Stimulated activated CD4-positive, alpha-beta T cell treated with anti-CD3 and anti-CD28 coated beads, Interleukin-4, amount 100 ng/mL, for 4 hours (primary cell): Measurements from ENCODE around the gene FAF2.
"Not testable (repeated sequence)": the region's sequence is repeated elsewhere in the genome, so short reads cannot be mapped to it uniquely, and the experiment has no call there.

Experiments
- DNase-seq, 2 experiments: peaks; one replicate each; pipeline ENCODE4 v3.0.0-alpha.2; 2020

FAF2 gene

DNA sequence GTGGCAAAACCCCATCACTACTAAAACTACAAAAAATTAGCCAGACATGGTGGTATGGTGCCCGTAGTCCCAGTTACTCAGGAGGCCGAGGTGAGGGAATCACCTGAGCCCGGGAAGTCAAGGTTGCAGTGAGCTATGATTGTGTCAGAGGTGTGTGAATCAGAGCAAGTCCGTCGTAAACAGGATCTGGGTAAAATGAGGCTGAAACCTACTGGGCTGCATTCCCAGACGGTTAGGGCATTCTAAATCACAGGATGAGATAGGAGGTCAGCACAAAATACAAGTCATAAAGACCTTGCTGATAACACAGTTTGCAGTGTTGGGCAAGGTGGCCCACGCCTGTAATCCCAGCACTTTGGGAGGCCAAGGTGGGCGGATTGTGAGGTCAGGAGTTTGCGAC lies 29.9 kb upstream of the FAF2 start:
- no peak for DNase-seq

DNA sequence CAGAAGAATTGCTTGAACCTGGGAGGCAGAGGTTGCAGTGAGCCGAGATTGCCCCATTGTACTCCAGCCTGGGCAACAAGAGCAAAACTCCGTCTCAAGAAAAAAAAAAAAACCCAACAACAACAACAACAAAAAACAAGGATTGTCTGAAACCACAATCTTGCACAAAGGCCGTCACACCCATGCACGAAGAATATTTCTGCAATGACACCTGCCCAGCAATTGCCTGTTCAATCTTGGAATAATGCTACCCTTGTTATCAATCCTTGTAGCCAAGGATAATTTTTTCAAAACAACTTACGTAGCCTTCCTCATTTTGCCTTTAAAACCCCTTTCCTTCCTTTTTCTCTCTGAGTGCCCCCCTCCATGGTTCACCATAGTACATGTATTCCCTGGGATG lies 28.1 kb upstream of the FAF2 start:
- no peak for DNase-seq

DNA sequence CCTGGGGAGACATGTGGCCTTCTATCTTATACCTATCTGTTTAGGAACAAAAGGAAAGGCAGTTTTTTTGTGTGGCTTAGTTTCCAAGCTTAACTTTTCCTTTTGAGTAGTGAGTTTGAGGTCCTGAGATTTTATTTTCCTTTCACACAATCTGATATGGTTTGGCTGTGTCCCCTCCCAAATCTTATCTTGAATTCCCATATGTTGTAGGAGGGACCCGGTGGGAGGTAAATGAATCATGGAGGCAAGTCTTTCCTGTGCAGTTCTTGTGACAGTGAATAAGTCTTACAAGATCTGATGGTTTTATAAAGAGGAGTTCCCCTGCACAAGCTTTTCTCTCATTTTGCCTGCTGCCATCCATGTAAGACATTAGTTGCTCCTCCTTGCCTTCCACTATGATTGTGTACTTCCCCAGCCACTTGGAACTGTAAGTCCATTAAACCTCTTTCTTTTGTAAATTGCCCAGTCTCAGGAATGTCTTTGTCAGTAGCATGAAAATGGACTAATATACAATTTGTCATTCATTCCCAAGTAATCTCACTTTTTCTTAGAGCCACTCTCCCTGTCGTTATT lies 27.1 kb upstream of the FAF2 start:
- no peak for DNase-seq

DNA sequence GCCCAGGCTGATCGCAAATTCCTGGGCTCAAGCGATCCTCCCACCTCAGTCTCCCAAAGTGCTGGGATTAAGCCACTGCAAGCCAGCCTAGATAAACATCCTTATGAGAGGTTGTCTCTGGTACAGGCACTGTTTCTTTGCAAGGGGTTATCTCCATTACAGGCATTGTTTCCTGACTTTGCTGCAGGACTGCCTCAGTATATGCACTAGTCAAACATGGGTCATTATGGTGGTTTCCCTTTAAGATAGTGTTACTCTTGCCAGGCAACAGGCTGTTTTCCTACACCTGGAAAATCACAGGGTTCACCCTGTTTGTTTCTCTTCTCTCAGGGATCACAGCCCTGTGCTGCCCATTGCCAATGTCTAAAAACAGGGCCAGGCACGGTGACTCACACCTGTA lies 24.0 kb upstream of the FAF2 start:
- no peak for DNase-seq

DNA sequence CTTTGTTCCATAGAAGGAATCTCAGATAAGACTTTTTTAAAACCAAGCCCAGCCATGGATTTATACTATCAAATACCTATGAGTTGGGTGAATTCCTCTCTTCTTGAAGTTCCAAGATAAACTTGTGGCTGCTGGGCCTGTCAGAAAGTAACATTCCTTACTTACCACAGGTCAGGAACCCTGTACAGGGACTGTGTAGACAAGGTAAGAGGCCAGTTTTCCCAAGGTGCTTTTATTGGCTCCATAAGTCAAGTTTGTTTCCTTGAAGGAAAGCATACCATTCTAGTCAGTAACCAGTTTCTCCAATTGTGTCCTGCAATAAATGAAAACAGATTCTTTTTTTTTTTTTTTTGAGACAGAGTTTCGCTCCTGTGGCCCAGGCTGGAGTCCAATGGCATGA lies 23.0 kb upstream of the FAF2 start:
- no peak for DNase-seq

DNA sequence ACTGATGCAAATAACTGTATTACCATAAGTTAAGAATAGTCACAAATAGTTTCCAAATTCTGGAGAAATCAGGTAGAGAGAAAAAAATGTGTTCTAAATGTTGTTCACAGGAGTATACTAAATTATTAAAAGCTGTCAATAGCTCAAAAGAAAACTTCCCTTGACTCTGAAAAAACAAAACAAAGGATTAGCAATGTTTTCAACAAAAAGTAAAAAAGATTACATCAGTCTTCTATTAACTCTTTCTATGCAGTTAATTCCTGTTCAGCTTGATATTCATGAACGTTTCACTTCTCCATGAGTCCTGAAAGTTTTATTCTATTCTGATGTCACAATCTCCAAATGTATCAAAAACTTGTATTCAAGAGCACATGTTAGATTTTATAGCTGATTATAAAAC lies 22.4 kb upstream of the FAF2 start:
- DNase-seq = no peak

DNA sequence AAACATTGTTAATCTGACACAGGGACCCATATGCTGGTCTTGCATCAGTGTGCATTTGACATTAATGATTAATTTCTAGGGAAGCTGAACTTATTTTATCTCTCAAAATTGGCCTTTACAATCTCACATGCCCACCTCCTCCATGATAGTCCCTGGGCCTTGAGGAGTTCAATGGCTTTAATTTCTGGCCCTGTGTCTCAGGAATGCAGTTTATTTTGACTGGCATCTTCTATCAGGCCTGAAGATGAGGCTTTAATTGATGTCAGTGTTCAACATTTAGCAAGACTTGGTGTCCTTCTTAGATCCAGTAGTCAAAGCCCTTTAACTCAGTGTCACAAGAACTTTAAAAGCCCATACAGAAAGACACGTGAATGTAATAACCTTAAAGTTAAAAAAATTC lies 21.3 kb upstream of the FAF2 start:
- DNase-seq = no peak

DNA sequence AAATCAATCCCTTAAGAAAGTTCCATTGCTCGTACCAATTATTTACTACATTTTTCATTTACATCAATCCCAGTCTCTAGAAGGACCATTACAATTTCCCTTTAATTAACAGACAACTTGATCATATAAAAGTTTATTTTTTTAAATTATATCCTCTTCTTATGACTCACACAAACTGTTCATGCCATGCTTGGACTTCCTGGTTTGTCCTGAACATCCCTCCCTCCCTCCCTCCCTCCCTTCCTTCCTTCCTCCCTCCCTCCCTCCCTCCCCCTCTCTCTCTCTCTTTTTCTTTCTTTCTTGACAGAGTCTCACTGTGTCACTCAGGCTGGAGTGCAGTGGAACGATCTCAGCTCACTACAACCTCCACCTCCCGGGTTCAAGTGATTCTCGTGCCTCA lies 20.2 kb upstream of the FAF2 start:
- DNase-seq = no peak

DNA sequence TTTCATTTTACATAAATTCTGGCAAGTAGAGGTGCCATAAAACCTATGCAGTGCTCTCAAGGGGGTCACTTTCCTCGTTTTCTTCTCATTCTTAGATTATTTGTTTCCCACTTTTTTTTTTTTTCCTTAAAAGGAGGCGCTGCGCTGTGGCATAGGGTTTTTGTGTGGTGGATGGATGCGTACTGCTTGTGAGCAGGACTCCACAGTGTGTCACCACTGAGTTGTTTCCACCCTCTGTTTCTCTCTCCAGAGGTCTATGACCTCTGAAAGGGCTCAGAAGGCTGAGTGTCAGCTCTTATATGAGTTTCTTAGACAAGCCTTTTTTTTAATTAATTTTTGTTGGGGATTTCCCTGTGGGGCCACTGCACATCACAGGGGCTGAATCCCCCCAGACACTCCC lies 18.2 kb upstream of the FAF2 start:
- no peak for DNase-seq

DNA sequence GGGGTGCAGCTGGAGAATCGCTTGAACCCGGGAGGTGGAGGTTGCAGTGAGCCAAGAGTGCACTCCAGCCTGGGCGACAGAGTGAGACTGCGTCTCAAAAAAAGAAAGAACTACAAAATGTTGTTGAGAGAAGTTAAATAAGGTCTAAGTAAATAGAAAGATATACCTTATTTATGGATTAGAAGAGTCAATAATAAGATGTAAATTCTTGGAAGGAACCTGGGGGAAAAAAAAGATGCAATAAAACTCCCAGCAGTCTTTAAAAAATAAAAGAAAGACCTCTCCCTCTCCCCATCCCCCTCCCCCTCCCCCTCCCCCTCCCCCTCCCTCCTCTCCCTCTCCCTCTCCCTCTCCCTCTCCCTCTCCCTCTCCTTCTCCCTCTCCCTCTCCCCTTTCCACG lies 15.5 kb upstream of the FAF2 start:
- no peak for DNase-seq

DNA sequence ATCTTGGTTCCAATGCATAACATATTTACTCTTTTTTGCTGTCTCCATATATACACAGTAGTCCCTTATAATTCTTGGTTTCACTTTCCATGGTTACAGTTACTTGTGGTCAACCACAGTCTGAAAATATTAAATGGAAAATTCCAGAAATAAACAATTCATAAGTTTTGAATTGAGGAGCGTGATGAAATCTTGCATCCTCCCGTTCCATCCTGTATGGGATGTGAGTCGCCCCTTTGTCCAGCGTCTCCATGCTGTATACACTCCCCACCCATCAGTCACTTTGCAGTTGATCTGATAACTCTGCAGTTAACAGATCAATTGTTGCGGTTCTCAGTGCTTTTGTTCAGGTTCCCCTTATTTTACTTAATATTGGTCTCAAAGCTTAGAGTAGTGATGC lies 11.5 kb upstream of the FAF2 start:
- no peak for DNase-seq

DNA sequence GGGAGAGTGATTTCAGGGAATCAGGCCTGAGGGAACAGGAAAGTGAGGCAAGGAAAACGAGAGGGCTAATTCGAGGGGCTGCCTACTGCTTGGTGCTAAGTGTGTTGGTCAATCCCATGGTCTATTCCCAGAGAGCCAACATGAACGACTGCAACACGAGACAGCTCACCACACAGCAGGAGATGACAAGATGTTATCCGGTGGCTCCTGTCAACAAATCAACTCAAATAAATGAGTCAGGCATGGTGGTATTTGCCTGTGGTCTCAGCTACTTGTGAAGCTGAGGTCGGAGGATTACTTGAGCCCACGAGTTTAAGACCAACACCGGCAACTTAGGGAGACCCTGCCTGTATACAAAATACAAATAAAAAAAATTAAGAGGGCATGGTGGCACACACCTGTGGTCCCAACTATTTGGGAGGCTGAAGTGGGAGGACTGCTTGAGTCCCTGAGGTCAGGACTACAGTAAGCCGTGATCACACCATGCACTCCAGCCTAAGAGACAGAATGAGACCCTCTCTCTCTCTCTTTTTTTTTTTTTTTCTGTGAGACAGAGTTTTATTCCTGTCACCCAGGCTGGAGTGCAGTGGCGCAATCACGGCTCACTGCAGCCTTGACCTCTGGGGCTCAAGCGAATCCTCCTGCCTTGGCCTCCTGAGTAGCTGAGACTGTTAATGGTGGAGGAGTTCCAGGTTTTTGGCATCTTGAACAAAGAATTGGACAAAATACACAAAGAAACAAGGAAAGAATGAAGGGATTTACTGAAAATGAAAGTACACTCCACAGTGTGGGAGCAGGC lies 9.0 kb upstream of the FAF2 start:
- no peak for DNase-seq

DNA sequence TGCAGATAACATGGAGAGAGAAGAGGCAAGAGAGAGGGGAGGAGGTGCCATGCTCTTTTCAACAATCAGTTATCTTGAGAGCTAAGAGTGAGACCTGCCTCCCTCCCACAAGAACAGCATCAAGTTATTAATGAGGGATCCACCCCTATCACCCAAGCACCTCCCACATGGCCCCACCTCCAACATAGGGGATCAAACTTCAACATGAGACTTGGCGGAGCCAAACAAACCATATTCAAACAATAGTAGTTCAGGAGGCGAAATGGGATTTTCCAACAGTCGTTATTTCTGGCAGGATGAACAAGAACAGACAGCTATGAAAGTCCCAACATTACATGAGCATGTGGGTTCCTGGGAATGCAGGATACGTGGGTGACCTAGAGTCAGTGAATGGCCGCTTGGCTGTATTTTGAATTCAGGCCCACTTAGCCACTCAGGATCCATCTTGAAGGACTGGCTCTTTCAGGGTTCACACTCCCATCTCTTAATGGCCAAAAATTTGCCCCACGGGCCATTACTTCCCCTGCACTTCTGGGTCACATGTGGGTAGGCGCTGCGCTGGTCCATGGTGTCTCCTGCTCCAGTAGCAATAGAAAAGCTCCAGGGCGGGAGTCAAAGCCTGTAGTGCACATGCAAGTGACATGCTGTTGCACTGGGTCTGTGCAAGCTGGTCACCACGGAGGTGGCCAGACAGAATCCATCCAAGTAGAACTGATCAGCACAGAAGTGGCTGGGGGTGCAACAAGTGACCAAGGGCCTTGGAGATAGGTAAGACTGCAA lies 7.1 kb upstream of the FAF2 start:
- no peak for DNase-seq

DNA sequence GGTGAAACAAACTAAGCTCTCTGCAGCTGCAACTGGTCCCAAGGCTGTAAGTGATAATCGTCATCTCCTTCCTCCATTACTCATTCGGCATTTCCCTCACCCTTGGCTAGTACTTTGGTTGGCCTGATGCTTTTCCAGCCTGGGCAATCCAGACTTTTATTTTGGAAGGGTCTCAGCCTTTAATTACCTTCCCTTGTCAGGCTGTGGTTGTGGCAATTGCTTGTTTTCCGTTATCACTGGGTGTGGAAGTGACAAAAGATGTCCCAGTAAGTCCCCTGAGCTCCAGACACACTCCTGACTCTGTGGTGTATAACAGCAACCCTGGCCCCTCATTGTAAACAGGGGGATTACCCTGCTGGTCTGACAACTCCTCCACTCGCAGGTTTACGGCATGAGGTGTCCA lies 6.3 kb upstream of the FAF2 start:
- no peak for DNase-seq

DNA sequence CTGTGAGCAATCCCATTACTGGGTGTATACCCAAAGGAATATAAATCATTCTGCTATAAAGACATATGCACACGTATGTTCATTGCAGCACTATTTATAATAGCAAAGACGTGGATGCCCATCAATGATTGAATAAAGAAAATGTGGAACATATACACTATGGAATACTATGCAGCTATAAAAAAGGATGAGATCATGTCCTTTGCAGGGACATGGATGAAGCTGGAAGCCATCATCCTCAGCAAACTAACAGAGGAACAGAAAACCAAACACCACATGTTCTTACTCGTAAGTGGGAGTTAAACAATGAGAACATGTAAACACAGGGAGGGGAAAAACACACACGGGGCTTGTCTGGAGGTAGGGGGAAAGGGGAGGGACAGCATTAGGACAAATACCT lies 5.3 kb upstream of the FAF2 start:
- DNase-seq = not testable (repeated sequence)

DNA sequence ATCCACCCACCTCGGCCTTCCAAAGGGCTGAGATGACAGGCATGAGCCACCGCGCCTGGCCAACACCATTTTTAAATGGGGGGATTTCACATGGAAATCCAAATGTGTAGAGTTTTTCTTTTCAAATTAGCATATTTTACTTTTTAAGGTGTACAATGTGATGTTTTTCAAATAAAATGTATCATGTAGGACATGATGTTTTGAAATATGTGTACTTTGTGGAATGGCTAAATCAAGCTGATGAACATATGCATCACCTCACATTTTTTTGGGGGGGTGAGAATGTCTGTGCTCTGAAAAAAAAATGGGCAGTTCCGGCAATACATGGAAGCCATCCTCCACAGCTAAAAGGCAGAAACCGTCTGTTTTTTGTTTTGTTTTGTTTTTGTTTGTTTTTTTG lies 3.4 kb upstream of the FAF2 start:
- no peak for DNase-seq

DNA sequence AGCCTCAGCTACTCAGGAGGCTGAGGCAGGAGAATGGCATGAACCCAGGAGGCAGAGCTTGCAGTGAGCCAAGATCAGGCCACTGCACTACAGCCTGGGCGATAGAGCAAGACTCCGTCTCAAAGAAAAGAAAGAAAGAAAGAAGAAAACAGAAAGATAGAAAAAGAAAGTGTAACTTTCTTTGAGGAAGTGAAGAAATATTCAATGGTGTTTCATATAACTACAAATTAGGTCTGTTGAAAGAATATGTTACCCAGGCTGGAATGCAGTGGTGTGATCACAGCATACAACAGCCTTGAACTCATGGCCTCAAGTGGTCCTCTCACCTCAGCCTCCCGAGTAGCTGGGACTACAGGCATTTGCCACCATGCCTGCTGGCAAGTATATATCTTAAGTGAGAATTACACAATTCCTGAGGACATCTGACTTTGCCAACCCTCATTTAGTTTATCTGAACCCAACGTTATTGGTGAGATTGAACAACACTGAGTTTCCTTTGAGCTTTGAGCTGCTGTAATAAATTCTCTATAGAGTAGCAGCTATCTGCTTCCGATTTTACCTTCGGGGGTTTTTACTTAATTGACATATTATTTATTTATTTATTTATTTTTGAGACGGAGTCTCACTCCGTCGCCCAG lies 2.0 kb upstream of the FAF2 start:
- no peak for DNase-seq

DNA sequence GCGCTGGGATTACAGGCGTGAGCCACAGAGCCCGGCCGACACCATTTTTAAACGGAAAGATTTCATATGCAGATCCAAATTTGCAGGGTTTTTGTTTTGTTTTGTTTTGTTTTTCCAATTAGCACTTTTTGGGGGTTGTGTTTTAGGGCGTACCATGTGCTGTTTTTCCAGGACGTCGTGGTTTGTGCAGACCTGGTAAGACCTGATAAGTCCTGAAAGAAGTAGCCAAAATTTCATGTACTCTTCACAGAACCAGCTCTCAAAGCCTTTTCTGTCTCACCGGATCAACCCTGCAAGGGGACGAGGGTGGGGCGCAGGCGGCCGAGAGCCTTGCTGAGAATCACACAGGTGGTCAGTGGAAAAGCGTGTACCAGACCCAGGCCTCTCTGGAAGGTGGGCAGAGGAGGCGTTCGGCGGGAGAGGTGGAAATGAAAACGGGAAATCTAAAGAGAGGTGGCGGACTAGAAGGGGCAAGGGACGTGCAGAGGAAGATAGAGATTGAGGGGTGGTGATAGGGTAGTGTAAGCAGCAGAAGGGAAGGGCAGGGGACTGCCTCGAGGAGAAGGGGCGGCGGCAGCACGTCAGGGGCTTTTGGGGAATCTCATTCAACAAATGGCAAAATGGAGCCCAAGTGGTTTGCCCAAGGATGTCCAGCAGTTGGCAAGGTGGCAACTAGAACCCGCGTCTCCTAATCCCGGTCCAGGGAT lies 1.1 kb upstream of the FAF2 start:
- no peak for DNase-seq

DNA sequence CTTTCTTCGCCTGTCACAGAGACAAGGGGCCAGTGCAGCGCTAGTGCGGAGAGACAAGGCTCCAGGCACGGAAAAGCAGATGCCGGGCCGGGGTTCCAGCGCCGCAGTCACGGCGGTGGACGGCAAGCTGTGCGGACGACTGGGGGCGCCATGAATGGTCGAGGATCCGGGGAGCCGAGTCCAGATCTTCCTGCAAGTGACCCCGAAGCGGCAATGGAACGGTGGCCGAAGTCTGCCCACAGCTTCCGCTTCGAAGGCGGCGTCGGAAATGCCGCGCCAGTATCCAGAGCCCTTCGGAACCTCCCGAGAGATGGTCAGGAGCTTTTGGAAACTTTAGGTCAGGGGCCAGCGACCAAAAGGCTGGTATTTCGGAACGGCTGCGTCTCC lies 601 bp upstream of the FAF2 start:
- no peak for DNase-seq

DNA sequence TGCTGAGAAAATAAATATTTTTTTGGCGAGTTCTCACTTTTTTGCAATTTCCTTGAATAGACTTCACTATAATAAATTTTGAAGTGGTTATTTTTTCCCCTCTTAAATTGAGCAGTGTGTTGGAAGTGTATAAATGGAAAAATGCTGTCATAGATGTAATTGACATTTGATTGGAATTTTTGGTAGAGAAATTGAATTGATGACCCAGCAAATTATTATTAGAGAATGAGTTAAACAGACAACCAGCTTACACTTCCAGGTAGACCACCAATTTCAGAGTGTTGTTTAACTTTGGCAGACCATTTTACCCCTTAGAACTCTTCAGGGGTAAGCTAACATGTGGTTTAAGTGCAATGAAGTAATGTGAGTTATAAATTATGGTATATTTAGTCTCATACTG lies 1.9 kb downstream of the FAF2 start:
- no peak for DNase-seq

DNA sequence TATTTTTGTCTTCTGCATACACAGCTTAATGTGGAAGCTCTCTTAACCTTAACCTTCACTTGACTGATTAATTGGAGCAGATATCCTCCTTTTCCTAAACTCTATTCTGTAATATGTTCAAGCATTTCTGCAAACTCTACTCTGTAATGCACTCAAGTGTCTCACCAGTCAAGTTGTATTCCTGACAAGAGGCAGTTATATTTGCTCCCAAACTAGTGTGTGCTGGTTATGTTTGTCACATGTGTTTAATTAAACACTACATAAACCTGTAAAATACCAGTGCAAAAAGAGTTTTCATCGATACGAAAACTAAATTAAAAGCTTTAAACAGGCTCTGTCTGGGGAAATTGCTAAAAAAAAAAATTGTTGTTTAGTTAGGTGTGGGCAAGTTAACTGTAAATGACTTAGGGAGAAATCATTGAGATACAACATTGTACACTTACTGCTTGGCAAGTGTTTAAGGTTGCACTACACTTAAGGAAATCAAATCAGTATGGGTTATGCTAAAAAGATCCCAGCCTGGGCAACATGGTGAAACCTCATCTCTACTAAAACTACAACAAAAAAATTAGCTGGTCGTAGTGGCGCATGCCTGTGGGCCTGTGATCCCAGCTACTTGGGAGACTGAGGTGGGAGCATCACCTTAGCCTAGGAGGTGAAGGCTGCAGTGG lies 6.7 kb downstream of the FAF2 start:
- no peak for DNase-seq

DNA sequence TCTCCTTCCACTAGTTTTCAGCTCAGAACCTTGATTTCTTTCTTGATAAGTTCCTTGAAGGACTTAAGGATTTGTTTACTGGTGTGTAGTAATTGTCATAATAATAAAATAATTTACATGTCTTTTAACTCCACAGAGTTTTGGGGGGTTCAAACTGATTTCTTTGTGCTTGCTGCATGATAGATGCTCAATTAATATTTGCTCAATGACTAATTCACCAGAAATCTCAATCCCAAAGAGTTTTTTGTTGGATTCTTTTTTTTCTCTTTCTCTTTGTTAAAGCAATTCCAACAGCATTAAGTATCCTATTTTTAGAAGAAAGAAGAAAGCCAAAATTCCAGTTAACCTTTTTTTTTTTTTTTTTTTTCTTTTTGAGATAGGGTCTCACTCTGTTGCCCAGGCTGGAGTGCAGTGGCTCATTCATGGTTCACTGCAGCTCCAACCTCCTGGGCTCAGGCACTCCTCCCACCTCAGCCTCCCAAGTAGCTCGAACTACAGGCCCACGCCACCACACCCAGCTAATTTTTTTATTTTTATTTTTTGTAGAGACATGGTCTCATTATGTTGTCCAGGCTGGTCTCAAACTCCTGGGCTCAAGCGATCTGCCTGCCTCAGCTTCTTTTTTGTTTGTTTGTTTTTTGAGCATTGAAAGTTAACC lies 10.8 kb downstream of the FAF2 start:
- DNase-seq = no peak
